ENCODE data around the gene TOM1L2. TPM values are rescaled to one million over a fixed set of nuclear protein-coding genes. Genes with fewer than 3 reads are reported as not detected.

The TOM1L2 gene
- total RNA-seq, 2 donors from 2014 or later = 47.6 to 68.7 TPM

GRCh38 chr17:17947309-17947708 is 24.9 kb downstream of the TOM1L2 start:
- intact Hi-C loops (cut with DNase I) = no loop called here
- TF ChIP-seq CTCF (IDR thresholded peaks at IDR 0.05) = no peak
- Histone ChIP-seq H3K9me3 (no peaks in the 10 kb centered on the region), H3K27ac (no peak overlapping the region), H3K4me3 (no peak overlapping the region), H3K27me3 (no peaks in the 10 kb centered on the region), H3K4me1 (peaks cover 3% of the 10 kb centered on the region), H3K9ac (ENCODE audit: low read depth in 2 of 2, low read length in 2 of 2) (no peak overlapping the region), H3K36me3 (no peaks in the 10 kb centered on the region)
- DNase-seq = no peak

- Histone ChIP-seq H3K27ac (no peak overlapping the region), H3K36me3 (no peaks in the 10 kb centered on the region), H3K9me3 (no peaks in the 10 kb centered on the region), H3K27me3 (no peaks in the 10 kb centered on the region), H3K4me1 (peaks cover 3% of the 10 kb centered on the region), H3K4me3 (no peak overlapping the region), H3K9ac (ENCODE audit: low read depth in 2 of 2, low read length in 2 of 2) (no peak overlapping the region)
- TF ChIP-seq CTCF (IDR thresholded peaks at IDR 0.05) = no peak
- DNase-seq = no peak
- intact Hi-C loops (cut with DNase I) = no loop called here
Observed at GRCh38 chr17:17946093-17946492, 26.1 kb downstream of the TOM1L2 start.

- DNase-seq = no peak
- H3K4me3 ChIP-seq = no peak overlapping the region
- no peaks in the 10 kb centered on the region for H3K36me3 ChIP-seq
- peaks cover 3% of the 10 kb centered on the region for H3K4me1 ChIP-seq
- no peaks in the 10 kb centered on the region for H3K9me3 ChIP-seq
- no peak for TF ChIP-seq CTCF (IDR thresholded peaks at IDR 0.05)
- H3K27ac ChIP-seq = no peak overlapping the region
- intact Hi-C loops (cut with DNase I) = no loop called here
- no peaks in the 10 kb centered on the region for H3K27me3 ChIP-seq
- no peak overlapping the region for H3K9ac ChIP-seq (ENCODE audit: low read depth in 2 of 2, low read length in 2 of 2)
Observed at GRCh38 chr17:17944743-17945142, 27.5 kb downstream of the TOM1L2 start.

GRCh38 chr17:17944242-17944641 is 28.0 kb downstream of the TOM1L2 start:
- peaks cover 3% of the 10 kb centered on the region for H3K4me1 ChIP-seq
- H3K27ac ChIP-seq = no peak overlapping the region
- no peak for DNase-seq
- no peak overlapping the region for H3K4me3 ChIP-seq
- H3K9me3 ChIP-seq = no peaks in the 10 kb centered on the region
- H3K27me3 ChIP-seq = no peaks in the 10 kb centered on the region
- H3K9ac ChIP-seq (ENCODE audit: low read depth in 2 of 2, low read length in 2 of 2) = no peak overlapping the region
- no peak for TF ChIP-seq CTCF (IDR thresholded peaks at IDR 0.05)
- intact Hi-C loops (cut with DNase I) = no loop called here
- no peaks in the 10 kb centered on the region for H3K36me3 ChIP-seq

- H3K9me3 ChIP-seq = no peaks in the 10 kb centered on the region
- intact Hi-C loops (cut with DNase I) = no loop called here
- H3K9ac ChIP-seq (ENCODE audit: low read depth in 2 of 2, low read length in 2 of 2) = no peak overlapping the region
- peaks cover 3% of the 10 kb centered on the region for H3K4me1 ChIP-seq
- no peak overlapping the region for H3K4me3 ChIP-seq
- no peaks in the 10 kb centered on the region for H3K36me3 ChIP-seq
- DNase-seq = no peak
- no peaks in the 10 kb centered on the region for H3K27me3 ChIP-seq
- TF ChIP-seq CTCF (IDR thresholded peaks at IDR 0.05) = no peak
- no peak overlapping the region for H3K27ac ChIP-seq
Observed at GRCh38 chr17:17943281-17943984, 28.8 kb downstream of the TOM1L2 start.

All from colonic mucosa (tissue), 4 donors.